Fibroblast of villous mesenchyme (primary cell): ENCODE results near the gene TBC1D22A. TPM values are rescaled to one million over a fixed set of nuclear protein-coding genes. Genes with fewer than 3 reads are reported as not detected.

Source experiments
- DNase-seq: peaks from one replicate; pipeline ENCODE4 v3.0.0-alpha.2; 2010; ENCODE audit warnings: low read depth
- H3K4me3 ChIP-seq: 2 replicates; pipeline ENCODE4 v1.5.1; 2011; ENCODE audit warnings: low read depth, mild to moderate bottlenecking, low read length
- total RNA-seq: library from RNA; depleted of rRNA; stranded (reverse); fragments of >200 nt; gene quantifications from 2 replicates; pipeline ENCODE4 v1.2.3, GENCODE V29; 2012
- TF ChIP-seq, protein P1 (sequence below): IDR thresholded peaks from 2 replicates; pipeline ENCODE4 v1.5.1; 2012; ENCODE audit warnings: low read depth, mild to moderate bottlenecking, low read length; ENCODE audit not compliant: insufficient read depth

The TBC1D22A gene
- total RNA-seq, 1 donor: 12.5 TPM

DNA sequence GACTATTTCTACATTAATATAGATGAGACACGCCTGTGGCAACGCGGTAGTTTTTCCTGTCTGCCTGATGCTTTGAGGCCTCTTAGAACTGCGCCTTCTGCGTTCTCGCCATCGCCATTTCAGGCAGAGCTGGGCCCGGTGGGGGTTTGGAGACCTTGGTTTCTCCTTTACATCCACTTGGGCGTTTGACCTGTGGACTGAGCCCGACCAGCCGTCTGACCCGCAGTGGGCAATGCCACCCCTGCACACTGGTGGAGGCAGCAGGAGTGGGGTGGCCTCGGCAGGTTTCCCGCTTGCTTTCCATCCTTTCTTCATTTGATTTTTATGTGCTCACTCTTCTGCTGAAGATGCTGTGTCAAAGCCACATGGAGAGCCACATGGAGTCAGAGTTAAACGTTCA, 130.4 kb downstream of the TBC1D22A start:
- TF ChIP-seq, protein P1, sequence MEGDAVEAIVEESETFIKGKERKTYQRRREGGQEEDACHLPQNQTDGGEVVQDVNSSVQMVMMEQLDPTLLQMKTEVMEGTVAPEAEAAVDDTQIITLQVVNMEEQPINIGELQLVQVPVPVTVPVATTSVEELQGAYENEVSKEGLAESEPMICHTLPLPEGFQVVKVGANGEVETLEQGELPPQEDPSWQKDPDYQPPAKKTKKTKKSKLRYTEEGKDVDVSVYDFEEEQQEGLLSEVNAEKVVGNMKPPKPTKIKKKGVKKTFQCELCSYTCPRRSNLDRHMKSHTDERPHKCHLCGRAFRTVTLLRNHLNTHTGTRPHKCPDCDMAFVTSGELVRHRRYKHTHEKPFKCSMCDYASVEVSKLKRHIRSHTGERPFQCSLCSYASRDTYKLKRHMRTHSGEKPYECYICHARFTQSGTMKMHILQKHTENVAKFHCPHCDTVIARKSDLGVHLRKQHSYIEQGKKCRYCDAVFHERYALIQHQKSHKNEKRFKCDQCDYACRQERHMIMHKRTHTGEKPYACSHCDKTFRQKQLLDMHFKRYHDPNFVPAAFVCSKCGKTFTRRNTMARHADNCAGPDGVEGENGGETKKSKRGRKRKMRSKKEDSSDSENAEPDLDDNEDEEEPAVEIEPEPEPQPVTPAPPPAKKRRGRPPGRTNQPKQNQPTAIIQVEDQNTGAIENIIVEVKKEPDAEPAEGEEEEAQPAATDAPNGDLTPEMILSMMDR: no peak
- no peak for DNase-seq
- H3K4me3 ChIP-seq: no peak overlapping the region

DNA sequence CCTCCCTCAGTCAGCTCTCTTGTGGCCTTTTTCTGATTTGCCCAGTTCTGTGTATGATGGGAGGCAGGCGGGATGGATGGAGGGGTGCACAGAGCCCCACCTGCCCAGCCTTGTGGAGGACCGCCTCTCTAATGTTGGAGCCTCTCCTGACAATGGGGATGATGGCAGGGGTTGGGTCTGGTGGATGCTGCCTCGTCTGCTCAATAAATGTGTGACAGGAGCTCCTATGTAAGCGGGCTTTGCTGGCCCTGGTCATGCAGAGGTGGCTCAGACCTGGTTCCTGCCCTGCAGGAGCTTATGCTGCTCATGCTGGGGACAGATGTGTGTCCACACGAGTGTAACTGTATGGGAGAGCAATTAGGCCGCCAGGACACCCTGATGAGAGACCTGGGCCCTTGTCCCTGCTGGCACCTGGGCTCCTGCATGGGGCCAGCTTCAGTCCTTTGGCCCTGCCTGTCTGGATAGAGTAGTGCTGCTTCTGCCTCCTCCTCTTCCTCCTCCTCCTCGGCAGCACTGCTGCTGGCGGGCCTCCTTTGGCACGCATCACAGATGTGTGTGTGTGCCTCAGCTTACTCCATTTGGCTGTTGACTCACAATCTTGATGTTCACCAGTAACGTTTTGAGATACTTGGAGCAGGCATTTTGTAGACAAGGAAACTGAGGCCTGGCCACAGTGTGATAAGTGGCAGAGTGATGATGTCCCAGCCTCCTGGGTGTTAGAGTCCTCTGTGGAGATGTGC, 131.0 kb downstream of the TBC1D22A start:
- DNase-seq: no peak
- H3K4me3 ChIP-seq: no peak overlapping the region
- TF ChIP-seq, protein P1: no peak

DNA sequence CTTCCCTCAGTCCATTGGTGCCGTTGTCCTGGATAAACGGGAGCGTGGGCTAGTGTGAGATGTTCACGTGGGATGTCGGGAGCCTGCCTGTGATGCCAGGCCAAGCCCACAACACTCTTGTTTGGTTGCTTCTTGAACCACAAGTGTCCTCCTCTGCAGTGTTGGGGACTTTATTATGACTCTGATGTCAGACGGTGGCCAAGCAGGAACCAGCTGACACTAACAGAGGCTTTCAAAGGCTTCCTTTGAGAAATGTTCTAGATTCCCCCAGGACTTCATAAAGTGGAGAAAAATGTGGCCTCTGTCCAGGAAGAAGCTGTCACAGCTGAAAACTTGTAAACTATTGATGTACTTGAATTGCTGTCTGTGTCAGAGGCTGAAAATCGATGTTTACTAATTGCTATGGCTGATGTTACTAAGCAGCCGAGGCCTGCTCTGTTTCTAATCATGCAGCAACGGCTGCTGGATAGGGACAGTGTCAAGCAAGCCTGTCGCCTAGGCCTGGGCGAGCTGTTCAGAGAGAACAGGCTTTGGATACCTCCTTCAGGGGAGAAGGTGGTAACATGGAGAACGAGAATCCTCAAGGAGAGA, 131.7 kb downstream of the TBC1D22A start:
- no peak overlapping the region for H3K4me3 ChIP-seq
- DNase-seq: peak; percentile 73
- TF ChIP-seq, protein P1: no peak

DNA sequence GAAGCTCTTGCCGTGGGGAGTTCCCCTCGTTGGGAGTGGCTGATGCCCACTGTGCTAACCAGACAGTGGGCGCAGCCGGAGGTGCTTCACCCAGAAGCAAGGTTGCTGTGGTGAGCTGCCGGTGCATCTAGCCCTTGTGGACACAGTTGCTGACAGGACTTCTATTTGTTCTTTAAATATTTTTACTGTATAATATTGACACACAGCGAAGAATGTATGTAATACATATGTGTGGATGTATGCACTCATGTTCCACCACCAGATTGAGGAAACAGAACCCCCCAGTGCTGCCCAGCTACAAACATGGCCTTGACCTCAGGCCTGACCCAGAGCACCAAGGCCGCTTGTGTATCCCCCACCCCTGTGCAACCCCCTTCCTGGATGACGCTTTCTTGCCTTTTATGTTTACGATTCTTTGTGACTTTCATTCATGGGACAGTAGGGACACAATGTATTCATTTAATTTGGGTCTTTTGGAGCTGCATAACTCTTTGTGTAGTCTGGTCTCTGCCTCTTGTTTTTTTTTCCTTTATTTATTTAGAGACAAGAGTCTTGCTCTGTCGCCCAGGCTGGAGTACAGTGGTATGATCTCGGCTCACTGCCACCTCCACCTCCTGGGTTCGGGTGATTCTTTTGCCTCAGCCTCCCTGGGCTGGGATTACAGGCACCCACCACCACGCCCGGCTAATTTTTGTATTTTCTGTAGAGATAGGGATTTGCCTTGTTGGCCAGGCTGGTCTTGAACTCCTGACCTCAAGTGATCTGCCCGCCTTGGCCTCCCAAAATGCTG, 132.6 kb downstream of the TBC1D22A start:
- DNase-seq: no peak
- no peak overlapping the region for H3K4me3 ChIP-seq
- TF ChIP-seq, protein P1: no peak

DNA sequence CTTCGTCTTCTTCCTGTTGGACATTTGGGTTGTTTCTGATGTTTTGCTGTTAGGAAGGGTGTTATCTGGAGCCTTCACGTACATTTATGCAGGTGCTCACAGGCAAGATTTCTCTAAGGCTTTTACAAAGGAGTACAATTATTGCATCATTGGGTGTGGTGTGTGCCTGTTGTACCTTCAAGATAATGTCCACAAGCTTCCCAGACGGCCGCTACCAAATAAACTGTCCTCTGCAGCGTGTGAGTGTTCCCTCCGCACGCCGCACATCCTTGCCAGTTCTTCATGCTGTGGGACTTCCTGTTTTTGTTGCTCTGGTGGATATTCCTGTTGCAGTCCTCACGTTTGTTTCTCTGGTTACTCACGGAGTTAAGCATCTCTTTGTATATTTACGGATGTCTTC, 133.3 kb downstream of the TBC1D22A start:
- TF ChIP-seq, protein P1: no peak
- H3K4me3 ChIP-seq: no peak overlapping the region
- no peak for DNase-seq

DNA sequence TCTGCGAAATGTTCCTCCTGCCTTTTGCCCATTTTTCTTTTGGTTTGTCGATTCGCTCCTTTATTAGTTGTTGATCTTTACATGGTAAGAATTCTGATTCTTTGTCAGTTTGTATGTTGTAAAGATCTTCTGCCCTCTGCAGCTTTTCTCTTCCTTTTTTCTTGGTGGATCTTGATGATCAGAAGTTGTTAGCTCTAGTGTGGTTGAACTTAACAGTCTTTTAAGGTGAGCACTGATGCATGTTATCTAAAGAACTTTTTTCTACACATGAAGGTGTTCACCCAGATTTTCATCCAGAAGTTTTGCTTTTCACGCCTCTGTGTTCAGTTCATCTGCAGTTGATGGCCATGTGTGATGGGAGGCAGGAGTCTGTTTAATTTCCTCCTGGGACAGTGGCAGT, 133.7 kb downstream of the TBC1D22A start:
- TF ChIP-seq, protein P1: no peak
- no peak for DNase-seq
- no peak overlapping the region for H3K4me3 ChIP-seq
